Prostate gland (tissue), 2 donors: ENCODE data around the gene PRM3. TPM values are rescaled to one million over a fixed set of nuclear protein-coding genes. Genes with fewer than 3 reads are reported as not detected.

Experiments used
- DNase-seq: peaks from one replicate; pipeline ENCODE4 v3.0.0-alpha.2; 2019; ENCODE audit warnings: low spot score
- H3K27ac ChIP-seq, 2 donors: fragments of 200-600 bp; sonication (generic); 2 replicates each; pipeline ENCODE4 v1.5.1; 2017 to 2019
- H3K27me3 ChIP-seq: fragments of 200-600 bp; sonication (generic); replicated peaks from 2 replicates; pipeline ENCODE4 v1.5.1; 2019; ENCODE audit not compliant: insufficient read depth
- H3K36me3 ChIP-seq, 2 donors: fragments of 200-600 bp; sonication (generic); 1 replicate in 1 of 2; 2 replicates in 1 of 2; pipeline versions ENCODE4 v1.5.1 to v1.8.1; 2017 to 2019
- H3K4me1 ChIP-seq: fragments of 200-600 bp; sonication (generic); replicated peaks from 2 replicates; pipeline ENCODE4 v1.5.1; 2019
- H3K4me3 ChIP-seq, 2 donors: fragments of 200-600 bp; sonication (generic); 2 replicates each; pipeline ENCODE4 v1.5.1; 2017 to 2019
- H3K9me3 ChIP-seq: fragments of 200-600 bp; sonication (generic); 2 replicates; pipeline ENCODE4 v1.5.1; 2017
- POLR2A ChIP-seq: fragments of 450-650 bp; IDR thresholded peaks from one replicate; pipeline ENCODE4 v1.6.1; 2016; ENCODE audit warnings: antibody characterized with exemption, mild to moderate bottlenecking
- POLR2AphosphoS5 ChIP-seq: sonication (generic); formaldehyde crosslinking; IDR thresholded peaks from one replicate; pipeline ENCODE4 v1.6.1; 2017; ENCODE audit warnings: antibody characterized with exemption
- WGBS: methylation state at CpG from one replicate; pipeline ENCODE4 v1.1.5; 2018; 5-methylcytosine and 5-hydroxymethylcytosine counted together
- intact Hi-C: fragments of 100-400 bp; cut with DNase I; formaldehyde crosslinking; loops from one replicate; pipeline ENCODE4 v1.14.2; 2022
- total RNA-seq, 2 donors: library from RNA; depleted of rRNA; stranded (reverse); fragments of >200 nt; gene quantifications; one replicate each; pipeline ENCODE4 v1.1.0, GENCODE V29; 2016
- TF ChIP-seq, protein P1 (sequence below), 4 experiments: fragments of 200-600 bp in 2 of 4; fragments of 450-650 bp in 2 of 4; sonication (generic) in 2 of 4; IDR thresholded peaks; 1 replicate in 3 of 4; 2 replicates in 1 of 4; pipeline ENCODE4 v1.5.1; 2016 to 2019; ENCODE audit warnings: antibody characterized with exemption in 4 of 4, mild to moderate bottlenecking in 2 of 4, moderate library complexity in 2 of 4

Gene PRM3
- total RNA-seq, 2 donors from 2014 or later: not detected

DNA sequence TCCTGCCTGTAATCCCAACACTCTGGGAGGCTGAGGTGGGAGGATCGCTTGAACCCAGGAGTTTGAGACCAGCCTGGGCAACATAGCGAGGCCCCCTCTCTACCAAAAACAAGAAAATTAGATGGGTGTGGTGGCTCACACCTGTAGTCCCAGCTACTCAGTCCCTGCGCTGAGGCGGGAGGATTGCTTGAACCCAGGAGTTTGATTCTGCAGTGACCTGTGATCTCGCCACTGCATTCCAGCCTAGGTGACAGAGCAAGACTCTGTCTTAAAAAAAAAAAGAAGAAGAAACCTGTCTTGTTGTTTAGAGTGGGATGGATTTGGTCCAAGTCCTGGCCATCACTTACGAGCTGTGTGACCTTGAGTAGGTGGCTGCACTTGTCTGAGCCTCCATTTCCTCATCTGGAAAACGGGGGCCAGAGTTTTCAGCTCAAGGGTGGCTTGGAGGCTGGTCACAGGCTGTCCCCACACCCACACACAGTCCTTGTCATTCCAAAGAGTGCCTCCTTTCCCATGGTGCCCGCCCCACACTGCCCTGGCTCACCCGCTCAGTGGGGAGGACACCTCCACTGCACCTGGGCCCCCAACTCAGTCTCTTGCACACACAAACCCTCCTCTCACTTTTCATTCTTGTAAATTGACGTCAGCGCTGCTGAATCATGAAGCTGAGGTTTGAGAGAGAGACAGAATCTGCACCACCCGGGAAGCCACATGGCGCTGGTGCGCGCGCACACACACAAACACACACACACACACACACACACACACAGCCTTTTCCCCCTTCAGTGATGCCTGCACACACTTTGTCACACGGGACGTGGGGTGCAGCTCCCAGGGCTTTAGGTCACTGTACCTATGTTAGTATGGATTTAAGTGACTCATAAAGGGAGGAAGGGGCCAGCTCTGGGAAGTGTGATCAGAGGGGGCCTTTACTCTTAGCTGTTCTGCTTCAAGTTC lies 21.6 kb downstream of the PRM3 start:
- Histone ChIP-seq H3K27ac (no peak overlapping the region), H3K27me3 (no peaks in the 10 kb centered on the region), H3K36me3 (no peaks in the 10 kb centered on the region), H3K4me3 (no peak overlapping the region), H3K9me3 (no peaks in the 10 kb centered on the region), H3K4me1 (no peaks in the 10 kb centered on the region)
- intact Hi-C loops: loop anchor here (10.0 kb wide), 2 partner anchors 117 to 147 kb away; no protein-coding TSS in a partner anchor
- no peak for DNase-seq
- TF ChIP-seq POLR2AphosphoS5: no peak
- TF ChIP-seq, protein P1, sequence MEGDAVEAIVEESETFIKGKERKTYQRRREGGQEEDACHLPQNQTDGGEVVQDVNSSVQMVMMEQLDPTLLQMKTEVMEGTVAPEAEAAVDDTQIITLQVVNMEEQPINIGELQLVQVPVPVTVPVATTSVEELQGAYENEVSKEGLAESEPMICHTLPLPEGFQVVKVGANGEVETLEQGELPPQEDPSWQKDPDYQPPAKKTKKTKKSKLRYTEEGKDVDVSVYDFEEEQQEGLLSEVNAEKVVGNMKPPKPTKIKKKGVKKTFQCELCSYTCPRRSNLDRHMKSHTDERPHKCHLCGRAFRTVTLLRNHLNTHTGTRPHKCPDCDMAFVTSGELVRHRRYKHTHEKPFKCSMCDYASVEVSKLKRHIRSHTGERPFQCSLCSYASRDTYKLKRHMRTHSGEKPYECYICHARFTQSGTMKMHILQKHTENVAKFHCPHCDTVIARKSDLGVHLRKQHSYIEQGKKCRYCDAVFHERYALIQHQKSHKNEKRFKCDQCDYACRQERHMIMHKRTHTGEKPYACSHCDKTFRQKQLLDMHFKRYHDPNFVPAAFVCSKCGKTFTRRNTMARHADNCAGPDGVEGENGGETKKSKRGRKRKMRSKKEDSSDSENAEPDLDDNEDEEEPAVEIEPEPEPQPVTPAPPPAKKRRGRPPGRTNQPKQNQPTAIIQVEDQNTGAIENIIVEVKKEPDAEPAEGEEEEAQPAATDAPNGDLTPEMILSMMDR (IDR thresholded peaks at IDR 0.05): no peak
- TF ChIP-seq POLR2A: no peak
- WGBS: 74% methylated on average over 18 of the region's 18 CpGs

- no peak overlapping the region for H3K27ac ChIP-seq
- intact Hi-C loops: loop anchor here (10.0 kb wide), 2 partner anchors 116 to 146 kb away; no protein-coding TSS in a partner anchor
- no peak overlapping the region for H3K4me3 ChIP-seq
- no peaks in the 10 kb centered on the region for H3K4me1 ChIP-seq
- no peaks in the 10 kb centered on the region for H3K27me3 ChIP-seq
- 96% methylated on average over 10 of the region's 10 CpGs for WGBS
- no peaks in the 10 kb centered on the region for H3K36me3 ChIP-seq
- no peak for DNase-seq
- no peaks in the 10 kb centered on the region for H3K9me3 ChIP-seq
- no peak for TF ChIP-seq POLR2A
- TF ChIP-seq POLR2AphosphoS5: no peak
- TF ChIP-seq, protein P1 (IDR thresholded peaks at IDR 0.05): no peak
Observed at GRCh38 chr16:11250786-11251524, 22.5 kb downstream of the PRM3 start.

- no peak for DNase-seq
- no peaks in the 10 kb centered on the region for H3K4me1 ChIP-seq
- no peaks in the 10 kb centered on the region for H3K36me3 ChIP-seq
- TF ChIP-seq POLR2A: no peak
- TF ChIP-seq, protein P1 (IDR thresholded peaks at IDR 0.05): no peak
- TF ChIP-seq POLR2AphosphoS5: no peak
- no peaks in the 10 kb centered on the region for H3K9me3 ChIP-seq
- WGBS: 51% methylated on average over 16 of the region's 16 CpGs
- H3K4me3 ChIP-seq: no peak overlapping the region
- H3K27me3 ChIP-seq: no peaks in the 10 kb centered on the region
- intact Hi-C loops: loop anchor here (10.0 kb wide), 2 partner anchors 115 to 145 kb away; no protein-coding TSS in a partner anchor
- H3K27ac ChIP-seq: no peak overlapping the region
Observed at GRCh38 chr16:11250091-11250785, 23.2 kb downstream of the PRM3 start.

DNA sequence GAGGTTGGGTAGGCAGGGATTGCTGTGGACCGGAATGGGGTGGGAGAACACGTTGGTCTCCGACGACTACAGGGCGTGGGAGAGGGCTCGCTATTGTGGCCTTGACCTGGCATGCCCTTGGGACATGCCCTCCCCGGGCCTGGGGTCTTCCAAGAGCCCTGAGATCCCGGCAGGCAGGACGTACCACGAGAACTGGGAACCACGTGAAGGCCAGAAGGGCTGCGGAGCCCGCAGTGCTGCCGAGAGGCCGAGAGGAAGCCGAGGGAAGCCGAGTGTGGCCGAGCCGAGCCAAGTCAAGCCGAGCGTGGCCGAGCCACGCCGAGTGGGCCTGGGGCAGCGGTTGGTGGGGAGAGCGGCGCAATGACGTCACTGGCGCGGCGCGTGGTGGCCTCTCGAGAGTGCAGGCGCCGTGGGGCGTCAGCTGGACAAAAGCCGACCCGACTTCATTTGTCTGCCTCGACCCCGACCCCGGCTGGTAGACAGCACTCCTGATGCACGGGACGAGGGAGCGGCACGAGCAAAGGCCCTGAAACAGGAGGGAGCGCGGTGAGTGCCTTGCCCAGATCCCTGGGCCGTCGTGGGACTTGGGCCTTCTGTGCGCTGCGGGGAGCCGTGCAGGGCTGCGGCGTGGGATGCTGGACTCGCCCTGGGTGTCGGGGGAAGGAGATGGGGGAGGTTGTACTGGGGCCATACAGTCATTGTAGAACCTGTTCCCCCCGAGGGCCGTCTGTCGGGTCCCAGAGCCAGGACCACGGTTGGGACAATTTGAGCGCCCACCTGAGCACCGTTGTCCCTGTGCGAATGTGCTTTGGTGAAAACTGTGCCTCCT lies 24.0 kb downstream of the PRM3 start:
- Histone ChIP-seq H3K36me3 (no peaks in the 10 kb centered on the region), H3K9me3 (no peaks in the 10 kb centered on the region), H3K4me1 (no peaks in the 10 kb centered on the region), H3K27me3 (no peaks in the 10 kb centered on the region), H3K27ac (no peak overlapping the region), H3K4me3 (no peak overlapping the region)
- intact Hi-C loops: loop anchor here (10.0 kb wide), 2 partner anchors 115 to 145 kb away; no protein-coding TSS in a partner anchor
- TF ChIP-seq POLR2A: no peak
- TF ChIP-seq POLR2AphosphoS5: no peak
- TF ChIP-seq, protein P1 (IDR thresholded peaks at IDR 0.05): no peak
- WGBS: 96% methylated on average over 61 of the region's 63 CpGs
- DNase-seq: no peak
